HEK293 (cell line): ENCODE data around the gene PTGIS.

Experiments
- CTCF ChIA-PET: fragments of 350-600 bp; formaldehyde crosslinking; extraction: SDS; loops from one replicate; lab custom pipeline; 2021; ENCODE audit warnings: antibody characterized with exemption; lab: Yijun Ruan, JAX
- POLR2A ChIA-PET: fragments of 300-600 bp; formaldehyde crosslinking; extraction: SDS; loops from one replicate; lab custom pipeline; 2020; ENCODE audit warnings: antibody characterized with exemption, inconsistent platforms; lab: Yijun Ruan, JAX
- H3K27ac ChIP-seq: fragments of 200-500 bp; sonication (Bioruptor generic); 2 replicates; pipeline ENCODE4 v1.5.1; 2014; ENCODE audit warnings: low read depth, low read length, control low read depth, inconsistent platforms; ENCODE audit errors: extremely low read depth
- H3K36me3 ChIP-seq, 2 experiments: fragments of 200-500 bp in 1 of 2; sonication (Bioruptor generic) in 1 of 2; 1 replicate in 1 of 2; 2 replicates in 1 of 2; pipeline ENCODE4 v1.5.1; 2014 to 2017; ENCODE audit warnings: inconsistent platforms in 2 of 2, low read length in 2 of 2; ENCODE audit not compliant: control insufficient read depth in 2 of 2, insufficient read depth in 1 of 2
- H3K4me1 ChIP-seq: fragments of 200-500 bp; sonication (Bioruptor generic); 2 replicates; pipeline ENCODE4 v1.5.1; 2014; ENCODE audit warnings: mild to moderate bottlenecking, low read length, inconsistent platforms; ENCODE audit not compliant: control insufficient read depth, insufficient read depth
- H3K4me3 ChIP-seq: 2 replicates; pipeline ENCODE4 v1.5.1; 2011; ENCODE audit warnings: low read depth, mild to moderate bottlenecking, control low read depth, low read length, moderate library complexity
- H3K9me3 ChIP-seq: fragments of 200-500 bp; sonication (Bioruptor generic); 2 replicates; pipeline ENCODE4 v1.5.1; 2014; ENCODE audit warnings: low read depth, low read length, inconsistent platforms; ENCODE audit not compliant: control insufficient read depth, insufficient read depth
- MYNN ChIP-seq: fragments of 450-650 bp; formaldehyde crosslinking; IDR thresholded peaks from 2 replicates; pipeline ENCODE4 v1.5.1; 2016; ENCODE audit warnings: missing biosample characterization, missing genetic modification characterization, borderline replicate concordance
- ZBTB17 ChIP-seq: fragments of 450-650 bp; formaldehyde crosslinking; IDR thresholded peaks from 2 replicates; pipeline ENCODE4 v1.5.1; 2016; ENCODE audit warnings: missing biosample characterization, missing genetic modification characterization
- ZFP69B ChIP-seq: fragments of 450-650 bp; formaldehyde crosslinking; IDR thresholded peaks from 2 replicates; pipeline ENCODE4 v1.5.1; 2016; ENCODE audit warnings: missing biosample characterization, missing genetic modification characterization
- ZNF114 ChIP-seq: fragments of 450-650 bp; formaldehyde crosslinking; IDR thresholded peaks from 2 replicates; pipeline ENCODE4 v1.5.0; 2017; ENCODE audit warnings: missing biosample characterization, missing genetic modification characterization
- ZNF121 ChIP-seq: fragments of 450-650 bp; formaldehyde crosslinking; IDR thresholded peaks from 2 replicates; pipeline ENCODE4 v1.5.1; 2016; ENCODE audit warnings: missing biosample characterization, missing genetic modification characterization
- ZNF37A ChIP-seq: fragments of 450-650 bp; IDR thresholded peaks from 2 replicates; pipeline ENCODE4 v1.5.1; 2018; ENCODE audit warnings: missing biosample characterization, missing genetic modification characterization
- ZNF473 ChIP-seq: fragments of 450-650 bp; formaldehyde crosslinking; IDR thresholded peaks from 2 replicates; pipeline ENCODE4 v1.5.1; 2017; ENCODE audit warnings: missing biosample characterization, missing genetic modification characterization
- ZNF518A ChIP-seq: fragments of 450-650 bp; formaldehyde crosslinking; conservative IDR thresholded peaks from 2 replicates; pipeline ENCODE4 v1.5.1; 2016; ENCODE audit warnings: low read depth, missing biosample characterization, missing genetic modification characterization
- ZNF580 ChIP-seq: fragments of 450-650 bp; formaldehyde crosslinking; IDR thresholded peaks from 2 replicates; pipeline ENCODE4 v1.5.1; 2016; ENCODE audit warnings: missing biosample characterization, missing genetic modification characterization
- ZNF639 ChIP-seq: fragments of 450-650 bp; formaldehyde crosslinking; IDR thresholded peaks from 2 replicates; pipeline ENCODE4 v1.5.1; 2016; ENCODE audit warnings: missing biosample characterization, missing genetic modification characterization
- ZNF654 ChIP-seq: fragments of 450-650 bp; formaldehyde crosslinking; IDR thresholded peaks from 2 replicates; pipeline ENCODE4 v1.5.1; 2016; ENCODE audit warnings: low read depth, missing biosample characterization, missing genetic modification characterization
- ZSCAN5A ChIP-seq: fragments of 450-650 bp; formaldehyde crosslinking; IDR thresholded peaks from 2 replicates; pipeline ENCODE4 v1.5.1; 2016; ENCODE audit warnings: missing biosample characterization, missing genetic modification characterization

Gene PTGIS

DNA sequence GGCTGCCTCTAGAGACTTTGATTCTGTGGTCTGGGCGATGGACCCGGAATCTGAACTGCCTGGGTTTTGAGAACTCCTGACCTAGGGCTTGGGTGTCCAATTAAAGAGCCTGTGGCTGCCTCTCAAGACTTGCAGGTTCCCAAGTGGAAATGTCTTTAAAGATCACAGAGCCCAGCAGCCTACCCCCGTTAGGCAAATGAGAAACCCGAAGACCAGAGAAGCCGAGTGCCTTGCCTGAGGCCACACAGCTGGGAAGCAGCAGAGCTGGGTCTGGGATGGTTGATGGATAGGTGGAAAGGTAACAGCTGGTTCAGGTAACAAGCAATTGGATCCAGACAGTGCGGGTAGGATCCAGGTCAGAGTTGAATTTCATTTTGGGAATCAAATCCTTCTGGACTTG, 111.3 kb downstream of the PTGIS start:
- POLR2A ChIA-PET: no interaction called here
- CTCF ChIA-PET: interaction anchor here (0.6 kb wide), 1 partner anchor 62 kb away, joined by 3 read pairs; no protein-coding TSS in a partner anchor
- TF ChIP-seq ZNF518A (tag by site-specific recombination) (no peak), ZFP69B (tag by site-specific recombination) (no peak), ZNF37A (tag by site-specific recombination) (no peak), ZNF473 (tag by site-specific recombination) (no peak), ZSCAN5A (no peak), MYNN (tag by site-specific recombination) (no peak), ZNF639 (tag by site-specific recombination) (no peak), ZNF580 (tag by site-specific recombination) (no peak)

DNA sequence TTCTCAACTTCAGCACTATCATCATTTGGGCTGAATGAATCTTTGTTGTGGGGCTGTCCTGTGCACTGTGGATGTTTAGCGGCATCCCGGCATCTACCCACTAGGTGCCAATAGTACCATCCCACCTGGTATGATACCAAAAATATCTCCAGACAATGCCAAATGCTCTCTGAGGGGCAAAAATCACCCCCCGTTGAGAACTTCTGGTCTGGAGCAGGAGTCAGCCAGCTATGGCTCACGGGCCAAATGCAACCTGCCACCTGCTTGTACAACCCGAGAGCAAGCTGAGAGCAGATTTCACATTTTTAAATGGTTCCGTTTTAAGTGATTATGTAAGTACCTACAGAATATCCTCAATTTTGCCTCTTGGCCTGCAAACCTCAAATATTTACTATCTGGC, 112.2 kb downstream of the PTGIS start:
- H3K4me1 ChIP-seq: no peaks in the 10 kb centered on the region
- no peak overlapping the region for H3K4me3 ChIP-seq
- H3K9me3 ChIP-seq: no peaks in the 10 kb centered on the region
- ChIA-PET CTCF (no interaction called here), POLR2A (no interaction called here)
- no peak overlapping the region for H3K27ac ChIP-seq
- TF ChIP-seq ZBTB17: no peak
- TF ChIP-seq ZNF114 (tag by site-specific recombination): no peak
- TF ChIP-seq ZNF654: no peak
- TF ChIP-seq ZNF121: no peak
- TF ChIP-seq, all 188 proteins: peak for 0
- no peaks in the 10 kb centered on the region for H3K36me3 ChIP-seq

More for the DNA sequence above, 111.3 kb downstream of the PTGIS start:
- Histone ChIP-seq H3K4me1 (no peaks in the 10 kb centered on the region), H3K27ac (no peak overlapping the region), H3K36me3 (no peaks in the 10 kb centered on the region), H3K4me3 (no peak overlapping the region), H3K9me3 (no peaks in the 10 kb centered on the region)
